Right lung (tissue), 5 donors: ENCODE measurements around the gene ITPKB. TPM values are rescaled to one million over a fixed set of nuclear protein-coding genes. Genes with fewer than 3 reads are reported as not detected.

Source experiments
- DNase-seq, 2 donors: peaks; one replicate each; pipeline ENCODE4 v3.0.0-alpha.2; 2013
- polyA plus RNA-seq, 5 donors: library from polyadenylated mRNA; unstranded; fragments of 120-200 nt; gene quantifications; one replicate each; pipeline versions ENCODE4 v1.2.1 to v1.2.3, GENCODE V29; 2013; ENCODE audit warnings: inconsistent platforms in 1 of 5, low replicate concordance in 1 of 5; ENCODE audit not compliant: insufficient read length in 5 of 5, insufficient read depth in 1 of 5

ITPKB gene
- polyA plus RNA-seq, 5 donors = 23.8 to 33.0 (median 27.3) TPM

GRCh38 chr1:226654046-226654667 is 84.9 kb downstream of the ITPKB start:
- no peak for DNase-seq

DNA sequence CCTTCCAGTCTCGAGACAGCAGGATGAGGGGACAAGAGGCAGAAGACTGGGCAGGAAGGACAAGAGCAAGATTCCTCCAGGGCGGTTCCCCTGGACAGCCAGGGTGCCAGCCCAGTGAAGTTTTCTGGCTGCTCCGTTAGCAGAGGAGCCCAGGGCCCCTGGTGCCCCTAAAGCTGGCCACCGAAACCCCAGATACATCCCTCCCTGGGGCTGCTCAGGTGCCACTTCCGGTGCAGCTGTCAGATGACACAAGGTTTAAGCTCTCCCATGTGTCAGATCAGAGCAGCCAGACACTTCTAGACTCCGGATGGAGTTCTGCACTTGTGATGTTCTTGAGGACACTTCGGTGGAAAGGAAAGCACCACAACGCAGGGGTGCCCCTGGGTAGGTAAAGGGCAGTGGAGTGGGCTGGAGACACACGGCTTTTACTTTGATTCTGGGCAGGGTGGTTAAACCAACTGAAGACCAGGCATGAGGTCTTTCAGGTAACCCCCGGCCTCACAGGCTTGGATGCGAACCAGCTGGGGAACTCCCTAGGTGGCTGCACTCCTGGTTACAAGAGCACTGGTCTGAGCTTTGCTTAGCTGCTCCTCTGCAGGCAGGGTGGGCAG is 85.7 kb downstream of the ITPKB start:
- DNase-seq = no peak

GRCh38 chr1:226652613-226653012 is 86.5 kb downstream of the ITPKB start:
- no peak for DNase-seq

DNA sequence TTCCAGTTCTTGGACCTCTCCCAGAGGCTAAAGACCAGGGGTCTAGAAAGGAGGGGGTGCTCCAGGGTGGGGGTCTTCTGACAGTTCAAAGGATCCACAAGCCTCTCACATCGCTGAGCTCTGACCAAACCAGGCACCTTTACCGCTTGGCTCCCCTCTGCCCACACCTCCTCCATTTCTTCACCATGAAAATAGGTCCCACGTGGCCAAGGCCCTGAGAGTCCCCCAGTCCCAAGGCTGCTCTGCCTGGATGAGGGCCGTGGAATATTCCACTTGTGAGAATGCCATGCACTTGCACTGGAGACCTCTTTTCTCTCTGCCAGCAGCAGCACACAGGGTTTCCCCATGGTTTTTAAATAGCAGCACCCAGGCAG is 87.4 kb downstream of the ITPKB start:
- no peak for DNase-seq

- no peak for DNase-seq
These were observed 87.9 kb downstream of the ITPKB start for GRCh38 chr1:226651041-226651731.

DNA sequence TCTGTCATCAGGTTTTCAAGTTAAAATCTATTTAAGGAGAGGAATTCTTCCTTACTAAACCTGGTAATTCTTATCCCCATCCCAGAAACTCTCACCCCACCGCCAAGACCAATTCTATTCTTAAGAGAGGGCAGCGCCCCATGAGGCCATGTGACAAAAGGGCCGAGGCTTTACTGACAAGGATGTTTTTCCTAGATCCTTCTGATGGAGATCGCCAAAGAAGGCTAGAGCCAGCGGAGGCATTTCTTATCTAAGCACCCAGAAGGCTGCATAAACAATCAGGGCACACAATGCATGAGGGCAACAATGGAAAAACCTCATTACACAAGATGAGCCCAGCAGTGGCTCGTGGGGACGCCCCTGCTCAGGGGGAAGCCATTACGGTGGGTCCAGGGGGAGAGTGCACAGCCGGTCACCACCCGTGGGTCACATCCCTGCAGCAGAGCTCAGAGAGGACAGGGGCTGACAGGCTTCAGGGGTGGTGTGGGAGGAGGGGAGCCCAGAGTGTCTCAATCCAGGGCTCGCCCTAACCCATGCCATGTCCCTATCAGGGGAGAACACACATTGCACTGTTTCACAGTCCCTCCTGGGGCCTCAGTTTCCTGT is 88.7 kb downstream of the ITPKB start:
- no peak for DNase-seq

DNA sequence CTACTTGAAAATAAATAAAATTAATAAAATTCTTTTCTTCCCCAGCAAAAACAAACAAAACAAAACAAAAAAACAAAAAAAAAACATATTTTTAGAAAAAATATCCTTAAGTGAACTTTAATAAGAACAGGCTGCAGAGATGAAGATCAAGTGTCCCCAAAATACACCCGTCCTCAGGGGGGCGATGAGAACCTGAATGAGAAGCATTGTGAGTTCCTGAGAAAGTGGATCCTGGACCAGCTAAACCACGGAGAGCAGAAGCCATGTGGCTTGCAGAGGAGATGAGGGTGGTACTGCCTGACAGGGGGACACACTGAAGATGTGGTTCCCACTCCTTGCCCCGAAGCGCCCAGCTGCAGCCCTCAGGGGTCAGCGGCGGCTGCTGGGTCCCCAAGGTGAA is 89.3 kb downstream of the ITPKB start:
- DNase-seq = no peak

- no peak for DNase-seq
These were observed 89.8 kb downstream of the ITPKB start for GRCh38 chr1:226649244-226649643.

DNA sequence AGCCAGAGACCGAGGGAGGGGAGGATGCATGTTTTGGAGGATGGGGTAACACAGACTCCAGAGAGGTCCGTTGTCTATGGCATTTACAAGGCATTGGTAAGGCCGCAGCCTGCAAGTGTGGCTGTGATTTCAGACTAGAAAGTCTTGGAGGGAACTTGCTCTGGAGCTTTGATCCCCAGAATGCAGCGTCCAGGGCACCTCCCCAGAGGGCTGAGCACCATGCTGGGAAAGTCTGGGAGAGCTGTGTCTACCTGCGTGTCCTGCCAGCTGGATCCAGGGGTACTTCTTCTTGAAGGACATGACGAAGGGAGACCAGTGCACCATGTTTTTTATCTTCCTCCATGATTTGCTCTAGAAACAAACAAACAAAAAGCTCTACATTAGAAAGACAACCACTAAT is 90.7 kb downstream of the ITPKB start:
- DNase-seq = no peak

GRCh38 chr1:226647719-226648118 is 91.4 kb downstream of the ITPKB start:
- no peak for DNase-seq

DNA sequence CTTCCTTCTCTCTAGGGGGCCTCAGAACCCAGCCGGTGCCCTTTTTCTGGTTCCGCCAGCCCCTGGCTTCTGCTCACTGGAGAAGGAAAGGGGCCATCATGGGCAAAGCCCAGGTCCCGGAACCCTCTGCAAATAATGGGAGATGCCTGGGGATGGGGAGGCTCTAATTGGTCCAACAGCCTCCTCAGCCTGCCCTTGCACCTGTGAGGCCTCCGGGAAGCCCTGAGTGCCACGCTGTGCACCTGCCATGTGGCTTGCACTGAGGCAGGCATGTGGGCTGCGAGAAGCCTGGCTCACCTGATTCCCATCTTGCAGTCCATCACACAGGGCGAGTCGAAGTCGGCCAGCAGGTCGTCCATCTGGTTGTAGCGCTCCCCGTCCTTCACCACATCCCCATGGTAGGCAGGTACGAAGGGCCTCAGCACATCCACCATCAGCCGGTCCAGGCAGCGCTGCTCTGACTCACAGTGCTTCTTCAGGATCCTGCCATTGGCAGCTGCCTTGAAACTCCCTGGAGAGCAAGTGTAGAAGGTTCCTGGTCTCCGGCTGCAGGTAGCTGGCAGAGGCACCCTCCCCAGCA is 92.1 kb downstream of the ITPKB start:
- DNase-seq = no peak

DNA sequence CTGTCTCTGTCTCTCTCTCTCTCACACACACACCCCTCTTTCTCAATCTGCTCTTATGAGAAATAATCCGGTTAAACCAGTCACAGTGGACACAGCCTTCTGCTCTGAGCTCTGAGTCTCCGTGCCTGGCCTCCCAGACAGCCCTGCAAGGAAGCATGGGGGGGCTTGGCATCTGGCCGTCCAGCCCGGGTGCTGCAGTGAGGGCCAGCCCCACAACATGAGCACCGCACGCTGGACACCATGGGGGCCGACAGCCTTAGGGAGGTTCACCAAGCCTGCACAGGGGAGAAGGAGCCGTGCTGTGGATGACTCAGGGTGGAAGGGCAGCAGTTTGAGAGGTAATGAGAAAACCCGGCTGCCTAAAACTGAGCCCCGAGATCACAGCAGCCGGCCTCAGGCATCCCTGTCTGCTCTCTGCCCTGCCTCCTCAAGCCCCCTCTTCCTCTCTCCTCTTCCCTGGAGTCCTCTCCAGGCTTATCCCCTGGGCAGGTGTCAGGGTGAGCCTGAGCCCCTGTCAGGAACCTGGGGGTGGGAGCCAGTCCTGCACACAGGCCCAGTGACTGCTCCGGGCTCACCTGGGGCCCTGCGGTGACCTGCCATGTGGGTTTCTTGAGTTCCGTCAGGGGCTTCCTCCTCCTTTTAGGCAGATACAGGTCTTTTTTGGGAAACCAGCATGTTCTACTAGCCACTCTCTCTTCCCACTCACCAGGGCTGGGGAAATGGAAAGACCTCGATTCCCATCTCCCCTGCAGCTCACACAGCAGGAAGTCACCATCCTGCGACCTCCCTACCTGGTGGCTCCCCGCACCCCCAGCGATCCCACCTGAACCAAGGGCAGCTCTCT is 92.8 kb downstream of the ITPKB start:
- DNase-seq = no peak

DNA sequence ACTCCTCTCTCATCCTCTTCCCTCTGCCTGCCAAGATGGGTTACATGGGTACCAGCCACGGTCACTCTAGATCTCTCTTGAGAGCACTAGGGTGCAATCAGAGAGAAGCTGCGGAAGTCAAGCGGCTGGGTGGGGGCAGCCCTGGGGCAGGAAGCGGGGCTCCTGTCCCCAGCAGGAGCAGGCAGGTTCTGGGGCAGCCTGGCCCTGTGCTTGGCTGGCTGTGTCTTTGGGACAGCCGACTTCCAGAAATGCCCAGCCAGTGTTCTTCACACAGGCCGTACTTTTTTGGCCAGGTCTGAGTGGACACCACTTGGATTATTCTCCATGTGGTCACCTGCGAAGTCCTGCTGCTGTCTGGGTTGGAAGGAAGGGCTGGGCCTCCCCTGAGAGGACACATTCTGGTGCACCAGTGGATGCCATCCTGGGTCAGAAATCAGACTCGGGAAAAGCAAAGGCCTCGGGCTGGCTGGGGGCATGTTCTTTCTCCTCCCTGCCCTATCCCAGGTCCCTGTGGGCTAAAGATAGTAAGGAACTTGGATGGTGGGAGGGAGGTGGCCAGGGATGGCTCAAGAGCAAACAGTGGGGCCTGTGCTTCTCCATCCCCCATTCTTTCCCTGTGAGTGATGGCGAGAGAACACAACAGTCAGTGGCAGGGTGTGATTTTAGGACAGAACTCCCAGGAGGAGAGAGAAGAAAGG is 93.7 kb downstream of the ITPKB start:
- no peak for DNase-seq

GRCh38 chr1:226644541-226645176 is 94.4 kb downstream of the ITPKB start:
- no peak for DNase-seq

DNA sequence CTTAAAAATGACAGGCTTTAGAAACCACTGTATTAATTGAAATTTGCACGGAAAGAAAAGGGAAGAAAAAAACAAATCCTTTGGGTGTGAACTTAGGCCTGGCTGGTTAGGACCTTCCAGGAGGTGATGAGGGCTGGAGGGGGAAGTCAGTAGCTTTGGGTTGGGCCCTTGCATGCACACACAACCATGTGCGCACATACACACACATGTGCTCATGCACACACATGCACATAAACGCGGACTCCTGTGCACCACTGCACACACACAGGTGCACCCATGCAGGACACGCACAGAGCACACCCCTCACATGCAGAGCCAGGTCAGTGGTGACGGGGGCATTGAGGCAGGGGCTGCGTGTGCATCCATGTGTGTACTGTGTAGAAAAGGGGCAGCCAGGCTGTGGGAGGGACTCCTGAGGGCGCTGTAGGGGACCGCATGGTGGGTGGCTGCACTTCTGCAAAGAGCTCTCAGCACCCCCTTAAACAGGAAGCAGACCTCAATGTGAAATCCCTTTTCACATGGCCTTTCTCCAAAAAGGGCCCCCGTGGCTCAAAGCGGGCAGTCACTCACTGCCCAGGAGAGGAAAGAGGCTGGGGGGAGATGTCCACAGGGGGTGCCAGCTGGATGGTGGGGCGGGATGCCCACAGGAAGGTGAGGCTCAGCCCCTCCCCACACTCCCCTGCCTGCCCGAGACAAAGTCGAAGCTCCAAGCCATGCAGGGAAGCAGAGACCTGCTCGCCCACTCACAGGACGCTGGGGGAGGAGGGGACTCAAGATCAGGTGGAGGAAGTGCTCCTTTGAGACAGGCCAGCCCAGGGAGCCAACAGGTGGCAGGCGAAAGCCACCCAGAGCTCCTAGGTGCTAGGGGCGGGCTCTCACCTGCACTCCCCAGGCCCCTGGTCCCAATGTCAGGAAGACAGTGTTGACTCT is 95.2 kb downstream of the ITPKB start:
- DNase-seq = no peak

DNA sequence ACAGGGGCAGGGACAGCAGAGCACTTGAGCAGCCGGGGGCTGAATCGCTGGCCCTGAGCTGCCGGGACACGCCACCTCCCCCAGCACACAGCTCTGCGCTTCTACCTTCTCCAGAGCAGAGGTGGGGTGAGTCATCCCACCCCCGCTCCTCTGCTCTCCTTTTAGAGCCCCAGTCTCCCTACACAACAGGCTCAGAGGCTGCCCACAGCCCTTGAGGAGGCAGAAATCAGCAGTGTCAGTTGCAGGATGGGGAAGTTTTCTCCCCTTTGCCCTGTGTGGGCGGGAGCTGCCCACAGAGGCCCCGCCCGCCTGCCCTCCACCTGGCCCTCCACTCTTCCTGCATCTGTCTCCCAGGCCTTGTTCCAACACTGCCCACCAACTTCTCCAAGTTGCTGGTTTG is 95.9 kb downstream of the ITPKB start:
- DNase-seq = no peak

- DNase-seq = no peak
These were observed 96.7 kb downstream of the ITPKB start for GRCh38 chr1:226642421-226642820.

- no peak for DNase-seq
These were observed 97.3 kb downstream of the ITPKB start for GRCh38 chr1:226641671-226642231.
